ENCODE measurements around the gene C14orf93. TPM values are rescaled to one million over a fixed set of nuclear protein-coding genes. Genes with fewer than 3 reads are reported as not detected.
A peak's percentile ranks its signal among the peaks of the same experiment; 100 is the strongest.
"Not testable (repeated sequence)": the region's sequence is repeated elsewhere in the genome, so short reads cannot be mapped to it uniquely, and the experiment has no call there.

Gene C14orf93
- total RNA-seq, 1 donor from 2014 or later = 9.7 TPM

DNA sequence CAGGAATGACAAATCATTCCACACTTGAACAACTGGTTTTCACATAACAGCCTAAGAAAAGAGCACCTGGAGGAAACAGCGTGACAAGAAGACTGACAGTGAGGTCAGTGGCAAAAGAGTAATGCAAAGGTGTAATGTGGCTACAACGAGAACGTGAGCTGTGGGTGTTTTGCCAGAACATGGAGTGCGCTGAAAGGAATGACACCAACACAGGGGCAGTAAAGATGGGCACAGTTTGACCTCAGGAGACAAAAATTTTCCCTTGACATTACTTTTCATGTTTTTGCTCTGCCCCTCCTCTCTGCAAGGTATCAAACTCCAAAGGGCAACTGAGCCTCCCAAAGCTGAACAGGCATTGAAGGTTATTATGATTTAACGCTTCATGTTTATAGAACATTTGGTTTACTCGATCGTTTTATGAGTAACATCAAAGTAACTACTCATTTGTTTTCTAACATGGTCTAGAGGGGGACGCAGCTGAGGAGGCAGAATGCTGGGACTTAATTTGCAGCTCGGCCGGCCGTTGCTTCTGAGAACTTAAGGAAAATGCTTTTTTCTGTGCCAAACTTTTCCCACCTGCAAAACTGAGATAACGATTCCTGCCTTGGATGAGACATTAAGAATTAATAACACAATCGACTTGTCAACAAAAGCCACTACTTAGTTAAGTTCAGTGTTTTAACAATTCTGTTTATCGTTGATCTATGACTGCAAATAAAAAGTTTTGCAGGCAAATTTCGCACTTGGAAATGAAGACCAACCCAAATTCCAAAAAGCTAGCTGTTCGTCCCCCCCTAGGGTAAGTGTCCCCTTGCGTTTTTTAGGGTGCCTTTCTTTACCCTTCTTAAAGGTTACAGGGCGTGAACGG lies 54.0 kb downstream of the C14orf93 start:
- no peak for DNase-seq (ENCODE audit: low read depth)
- H3K4me3 ChIP-seq (ENCODE audit: low read depth, low read length) = peak overlapping the region; percentile 60
- no peaks in the 10 kb centered on the region for H3K36me3 ChIP-seq (ENCODE audit: control insufficient read depth, insufficient read depth, low read length)
- TF ChIP-seq, protein P1, sequence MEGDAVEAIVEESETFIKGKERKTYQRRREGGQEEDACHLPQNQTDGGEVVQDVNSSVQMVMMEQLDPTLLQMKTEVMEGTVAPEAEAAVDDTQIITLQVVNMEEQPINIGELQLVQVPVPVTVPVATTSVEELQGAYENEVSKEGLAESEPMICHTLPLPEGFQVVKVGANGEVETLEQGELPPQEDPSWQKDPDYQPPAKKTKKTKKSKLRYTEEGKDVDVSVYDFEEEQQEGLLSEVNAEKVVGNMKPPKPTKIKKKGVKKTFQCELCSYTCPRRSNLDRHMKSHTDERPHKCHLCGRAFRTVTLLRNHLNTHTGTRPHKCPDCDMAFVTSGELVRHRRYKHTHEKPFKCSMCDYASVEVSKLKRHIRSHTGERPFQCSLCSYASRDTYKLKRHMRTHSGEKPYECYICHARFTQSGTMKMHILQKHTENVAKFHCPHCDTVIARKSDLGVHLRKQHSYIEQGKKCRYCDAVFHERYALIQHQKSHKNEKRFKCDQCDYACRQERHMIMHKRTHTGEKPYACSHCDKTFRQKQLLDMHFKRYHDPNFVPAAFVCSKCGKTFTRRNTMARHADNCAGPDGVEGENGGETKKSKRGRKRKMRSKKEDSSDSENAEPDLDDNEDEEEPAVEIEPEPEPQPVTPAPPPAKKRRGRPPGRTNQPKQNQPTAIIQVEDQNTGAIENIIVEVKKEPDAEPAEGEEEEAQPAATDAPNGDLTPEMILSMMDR (IDR thresholded peaks at IDR 0.05; ENCODE audit: insufficient read depth, low read length, poor library complexity, severe bottlenecking) = no peak
- no peaks in the 10 kb centered on the region for H3K27me3 ChIP-seq (ENCODE audit: control insufficient read depth, insufficient read depth, low read length)

DNA sequence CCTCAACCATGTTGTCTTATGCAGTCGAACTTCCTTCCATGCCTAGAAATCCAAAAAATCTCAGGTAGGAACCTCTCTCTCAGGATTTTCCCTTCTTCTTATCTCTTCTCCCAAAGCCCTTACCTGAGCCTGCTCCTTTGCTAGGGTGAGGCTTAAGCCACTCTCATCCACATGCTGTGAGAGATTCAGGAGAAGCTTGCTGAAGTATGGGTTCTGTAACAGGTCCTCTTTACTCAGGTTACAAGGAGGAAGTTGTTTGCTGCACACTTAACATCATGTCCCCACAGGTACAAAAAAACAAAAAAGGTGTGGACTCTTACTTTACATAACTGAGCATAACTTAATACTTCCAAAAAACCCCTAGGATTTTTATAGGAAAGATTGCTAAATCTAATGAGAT lies 57.5 kb downstream of the C14orf93 start:
- no peaks in the 10 kb centered on the region for H3K36me3 ChIP-seq (ENCODE audit: control insufficient read depth, insufficient read depth, low read length)
- TF ChIP-seq, protein P1 (IDR thresholded peaks at IDR 0.05; ENCODE audit: insufficient read depth, low read length, poor library complexity, severe bottlenecking) = no peak
- H3K27me3 ChIP-seq (ENCODE audit: control insufficient read depth, insufficient read depth, low read length) = no peaks in the 10 kb centered on the region

DNA sequence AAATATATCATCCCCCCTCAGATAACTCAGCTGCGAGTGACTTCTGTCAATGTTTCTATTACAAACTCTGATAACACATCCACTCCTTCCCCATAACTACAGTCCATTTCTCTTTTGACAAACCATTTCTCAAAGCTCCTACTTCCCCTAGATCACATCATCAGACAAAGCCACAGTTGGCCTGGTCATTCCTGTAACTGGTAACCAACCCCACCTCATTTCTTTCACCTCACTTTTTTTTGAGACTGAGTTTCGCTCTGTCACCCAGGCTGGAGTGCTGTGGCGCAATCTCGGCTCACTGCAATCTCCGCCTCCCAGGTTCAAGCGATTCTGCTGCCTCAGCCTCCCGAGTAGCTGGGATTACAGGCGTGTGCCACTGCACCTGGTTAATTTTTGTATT lies 58.1 kb downstream of the C14orf93 start:
- H3K36me3 ChIP-seq (ENCODE audit: control insufficient read depth, insufficient read depth, low read length); H3K4me3 ChIP-seq (ENCODE audit: low read depth, low read length); DNase-seq (ENCODE audit: low read depth): not testable (repeated sequence)

More for the DNA sequence above, 57.5 kb downstream of the C14orf93 start:
- H3K4me3 ChIP-seq (ENCODE audit: low read depth, low read length) = no peak overlapping the region
- no peak for DNase-seq (ENCODE audit: low read depth)

DNA sequence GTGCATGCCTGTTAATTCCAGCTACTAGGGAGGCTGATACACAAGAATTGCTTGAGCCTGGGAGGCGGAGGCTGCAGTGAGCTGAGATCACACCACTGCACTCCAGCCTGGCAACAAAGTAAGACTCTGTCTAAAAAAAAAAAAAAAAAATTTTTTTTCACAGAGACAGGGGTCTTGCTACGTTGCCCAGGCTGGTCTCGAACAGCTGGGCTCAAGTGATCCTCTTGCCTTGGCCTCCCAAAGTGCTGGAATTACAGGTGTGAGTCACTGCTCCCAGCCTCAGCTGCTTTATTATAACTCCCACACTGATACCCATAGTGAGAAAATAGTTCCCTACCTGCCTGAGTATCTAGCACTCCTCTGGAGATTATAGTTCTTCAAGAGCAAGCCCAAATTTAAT lies 64.3 kb downstream of the C14orf93 start:
- TF ChIP-seq, protein P1 (IDR thresholded peaks at IDR 0.05; ENCODE audit: insufficient read depth, low read length, poor library complexity, severe bottlenecking) = no peak
- H3K36me3 ChIP-seq (ENCODE audit: control insufficient read depth, insufficient read depth, low read length) = no peaks in the 10 kb centered on the region

More for the DNA sequence above, 58.1 kb downstream of the C14orf93 start:
- not testable (repeated sequence) for H3K27me3 ChIP-seq (ENCODE audit: control insufficient read depth, insufficient read depth, low read length)

DNA sequence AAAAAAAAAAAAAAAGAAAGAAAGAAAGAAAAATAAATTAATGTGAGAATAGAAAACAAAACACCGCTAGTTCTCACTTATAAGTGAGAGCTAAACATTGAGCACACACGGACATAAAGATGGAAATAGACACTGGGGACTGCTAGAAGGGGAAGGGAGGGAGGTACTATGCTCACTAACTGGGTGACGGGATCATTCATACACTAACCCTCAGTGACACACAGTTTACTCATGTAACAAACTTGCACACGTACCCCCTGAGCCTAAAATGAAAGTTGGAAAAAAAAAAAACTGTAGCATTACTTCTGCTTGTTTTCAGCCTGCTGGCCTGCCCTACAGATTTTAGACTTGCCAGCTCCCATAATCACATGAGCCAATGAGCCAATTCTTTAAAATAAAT lies 70.3 kb downstream of the C14orf93 start:
- H3K4me3 ChIP-seq (ENCODE audit: low read depth, low read length) = no peak overlapping the region
- no peaks in the 10 kb centered on the region for H3K27me3 ChIP-seq (ENCODE audit: control insufficient read depth, insufficient read depth, low read length)
- no peak for DNase-seq (ENCODE audit: low read depth)
- no peaks in the 10 kb centered on the region for H3K36me3 ChIP-seq (ENCODE audit: control insufficient read depth, insufficient read depth, low read length)
- TF ChIP-seq, protein P1 (IDR thresholded peaks at IDR 0.05; ENCODE audit: insufficient read depth, low read length, poor library complexity, severe bottlenecking) = no peak

More for the DNA sequence above, 64.3 kb downstream of the C14orf93 start:
- no peaks in the 10 kb centered on the region for H3K27me3 ChIP-seq (ENCODE audit: control insufficient read depth, insufficient read depth, low read length)
- H3K4me3 ChIP-seq (ENCODE audit: low read depth, low read length) = no peak overlapping the region
- DNase-seq (ENCODE audit: low read depth) = no peak

Other genes with a start within 250 kb of the C14orf93 start
- 84.5 and 143 TPM in 2 replicates for gene OXA1L, start 243.5 kb downstream of the C14orf93 start, total RNA-seq
- 6.8 and 10.0 TPM in 2 replicates for gene SLC7A7, start 194.7 kb downstream of the C14orf93 start, total RNA-seq
- 102 and 362 TPM in 2 replicates for gene MRPL52, start 180.3 kb downstream of the C14orf93 start, total RNA-seq
- 650 and 669 TPM in 2 replicates for gene MMP14, start 173.6 kb downstream of the C14orf93 start, total RNA-seq
- gene LRP10, start 138.4 kb downstream of the C14orf93 start, total RNA-seq = 124 and 150 TPM in 2 replicates
- 0.48 and 1.2 TPM in 2 replicates for gene REM2, start 126.9 kb downstream of the C14orf93 start, total RNA-seq
- gene RBM23, start 91.0 kb downstream of the C14orf93 start, total RNA-seq = 96.1 and 146 TPM in 2 replicates
- 94.0 and 107 TPM in 2 replicates for gene PRMT5, start 80.8 kb downstream of the C14orf93 start, total RNA-seq
- gene HAUS4, start 53.1 kb downstream of the C14orf93 start, total RNA-seq = 31.7 and 36.5 TPM in 2 replicates
- 87.2 and 90.8 TPM in 2 replicates for gene AJUBA, start 27.6 kb downstream of the C14orf93 start, total RNA-seq
- gene PSMB5, start 24.8 kb upstream of the C14orf93 start, total RNA-seq = 199 and 244 TPM in 2 replicates
- not detected in 2 replicates for gene PSMB11, start 32.1 kb upstream of the C14orf93 start, total RNA-seq
- 5.9 and 7.0 TPM in 2 replicates for gene CDH24, start 47.4 kb upstream of the C14orf93 start, total RNA-seq
- gene ACIN1, start 85.0 kb upstream of the C14orf93 start, total RNA-seq = 72.6 and 83.4 TPM in 2 replicates
- 27.5 and 33.3 TPM in 2 replicates for gene C14orf119, start 85.4 kb upstream of the C14orf93 start, total RNA-seq
- not detected in 2 replicates for gene CIROP, start 94.8 kb upstream of the C14orf93 start, total RNA-seq
- gene CEBPE, start 109.1 kb upstream of the C14orf93 start, total RNA-seq = not detected in 2 replicates
- gene SLC7A8, start 173.5 kb upstream of the C14orf93 start, total RNA-seq = 2.3 and 3.5 TPM in 2 replicates
- not detected in 2 replicates for gene RNF212B, start 227.8 kb upstream of the C14orf93 start, total RNA-seq

Measured in kidney epithelial cell (primary cell).